Measurements from ENCODE around the gene BACE1.

DNA sequence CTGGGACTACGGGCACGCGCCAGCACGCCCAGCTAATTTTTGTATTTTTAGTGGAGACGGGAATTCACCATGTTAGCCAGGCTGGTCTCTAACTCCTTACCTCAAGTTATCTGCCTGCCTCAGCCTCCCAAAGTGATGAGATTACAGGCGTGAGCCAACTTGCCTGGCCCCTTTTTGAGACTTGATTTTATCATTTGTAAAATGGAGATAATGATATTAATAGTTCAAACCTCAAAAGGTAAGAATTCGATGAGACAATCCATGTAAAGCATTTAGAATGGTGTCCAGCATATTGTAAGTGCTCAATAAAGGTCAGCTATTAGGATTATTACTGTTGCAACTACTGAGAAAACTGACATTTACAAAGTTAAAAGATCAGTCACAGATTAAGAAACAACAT, 2.7 kb upstream of the BACE1 start:
- TF ChIP-seq, protein P1, sequence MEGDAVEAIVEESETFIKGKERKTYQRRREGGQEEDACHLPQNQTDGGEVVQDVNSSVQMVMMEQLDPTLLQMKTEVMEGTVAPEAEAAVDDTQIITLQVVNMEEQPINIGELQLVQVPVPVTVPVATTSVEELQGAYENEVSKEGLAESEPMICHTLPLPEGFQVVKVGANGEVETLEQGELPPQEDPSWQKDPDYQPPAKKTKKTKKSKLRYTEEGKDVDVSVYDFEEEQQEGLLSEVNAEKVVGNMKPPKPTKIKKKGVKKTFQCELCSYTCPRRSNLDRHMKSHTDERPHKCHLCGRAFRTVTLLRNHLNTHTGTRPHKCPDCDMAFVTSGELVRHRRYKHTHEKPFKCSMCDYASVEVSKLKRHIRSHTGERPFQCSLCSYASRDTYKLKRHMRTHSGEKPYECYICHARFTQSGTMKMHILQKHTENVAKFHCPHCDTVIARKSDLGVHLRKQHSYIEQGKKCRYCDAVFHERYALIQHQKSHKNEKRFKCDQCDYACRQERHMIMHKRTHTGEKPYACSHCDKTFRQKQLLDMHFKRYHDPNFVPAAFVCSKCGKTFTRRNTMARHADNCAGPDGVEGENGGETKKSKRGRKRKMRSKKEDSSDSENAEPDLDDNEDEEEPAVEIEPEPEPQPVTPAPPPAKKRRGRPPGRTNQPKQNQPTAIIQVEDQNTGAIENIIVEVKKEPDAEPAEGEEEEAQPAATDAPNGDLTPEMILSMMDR (IDR thresholded peaks at IDR 0.05; ENCODE audit: low read depth, low read length, poor library complexity, severe bottlenecking), result no peak
- no peak for TF ChIP-seq EZH2phosphoT487 (IDR thresholded peaks at IDR 0.05; ENCODE audit: borderline replicate concordance, low read length)

Measured in DOHH2 (cell line).